ENCODE measurements around the gene CD109.
A peak's percentile ranks its signal among the peaks of the same experiment; 100 is the strongest.

Gene CD109

DNA sequence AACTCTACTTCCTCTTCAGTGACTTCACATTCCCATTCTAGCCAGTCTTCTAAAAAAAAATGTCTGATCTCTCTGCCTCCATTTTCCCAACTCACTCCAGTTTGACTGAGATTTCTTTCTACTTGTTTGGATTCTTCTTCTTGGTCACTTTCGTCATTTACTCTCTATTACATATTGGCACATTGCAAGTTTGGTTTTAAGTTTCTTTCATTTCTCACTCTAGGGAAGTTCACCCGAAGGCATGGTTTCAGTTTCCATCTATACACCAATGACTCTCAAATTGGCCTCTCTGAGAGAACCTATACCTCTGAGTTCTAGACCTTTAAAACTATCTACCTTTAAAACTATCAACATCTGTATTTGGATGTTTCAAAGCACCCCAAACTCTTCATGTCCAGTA lies 51.3 kb downstream of the CD109 start:
- DNase-seq (ENCODE audit: low spot score) = peak; percentile 34
- TF ChIP-seq, protein P1, sequence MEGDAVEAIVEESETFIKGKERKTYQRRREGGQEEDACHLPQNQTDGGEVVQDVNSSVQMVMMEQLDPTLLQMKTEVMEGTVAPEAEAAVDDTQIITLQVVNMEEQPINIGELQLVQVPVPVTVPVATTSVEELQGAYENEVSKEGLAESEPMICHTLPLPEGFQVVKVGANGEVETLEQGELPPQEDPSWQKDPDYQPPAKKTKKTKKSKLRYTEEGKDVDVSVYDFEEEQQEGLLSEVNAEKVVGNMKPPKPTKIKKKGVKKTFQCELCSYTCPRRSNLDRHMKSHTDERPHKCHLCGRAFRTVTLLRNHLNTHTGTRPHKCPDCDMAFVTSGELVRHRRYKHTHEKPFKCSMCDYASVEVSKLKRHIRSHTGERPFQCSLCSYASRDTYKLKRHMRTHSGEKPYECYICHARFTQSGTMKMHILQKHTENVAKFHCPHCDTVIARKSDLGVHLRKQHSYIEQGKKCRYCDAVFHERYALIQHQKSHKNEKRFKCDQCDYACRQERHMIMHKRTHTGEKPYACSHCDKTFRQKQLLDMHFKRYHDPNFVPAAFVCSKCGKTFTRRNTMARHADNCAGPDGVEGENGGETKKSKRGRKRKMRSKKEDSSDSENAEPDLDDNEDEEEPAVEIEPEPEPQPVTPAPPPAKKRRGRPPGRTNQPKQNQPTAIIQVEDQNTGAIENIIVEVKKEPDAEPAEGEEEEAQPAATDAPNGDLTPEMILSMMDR (IDR thresholded peaks at IDR 0.05; ENCODE audit: extremely low read depth, insufficient read depth, missing control alignments) = no peak
- in situ Hi-C loops (cut with MboI; ENCODE audit: low pct_unique_long_range_greater_than_20kb, low sequenced_read_pairs, unreplicated experiment) = loop anchor here (10.0 to 25.0 kb wide), 3 partner anchors 215 to 1468 kb away; no protein-coding TSS in a partner anchor

DNA sequence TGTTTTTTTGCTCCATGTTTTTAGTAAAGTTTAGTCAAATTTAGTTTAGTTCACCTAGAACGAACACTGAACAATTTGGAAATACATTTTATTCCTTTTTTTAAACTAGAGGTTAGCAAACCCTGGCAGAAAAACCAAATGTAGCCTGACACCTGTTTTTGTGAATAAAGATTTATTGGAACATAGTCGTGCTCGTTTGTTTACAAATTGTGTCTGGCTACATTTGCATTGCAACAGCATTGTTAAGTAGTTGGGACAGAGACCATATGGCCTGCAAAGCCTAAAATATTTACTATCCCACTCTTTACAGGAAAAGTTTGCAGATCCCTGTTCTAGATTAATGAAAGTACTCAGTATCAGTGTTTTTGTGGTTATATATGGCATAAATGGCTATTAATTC lies 56.9 kb downstream of the CD109 start:
- DNase-seq (ENCODE audit: low spot score) = no peak
- in situ Hi-C loops (cut with MboI; ENCODE audit: low pct_unique_long_range_greater_than_20kb, low sequenced_read_pairs, unreplicated experiment) = no loop called here
- TF ChIP-seq, protein P1 (IDR thresholded peaks at IDR 0.05; ENCODE audit: extremely low read depth, insufficient read depth, missing control alignments) = no peak

- DNase-seq (ENCODE audit: low spot score) = no peak
- TF ChIP-seq, protein P1 (IDR thresholded peaks at IDR 0.05; ENCODE audit: extremely low read depth, insufficient read depth, missing control alignments) = no peak
- in situ Hi-C loops (cut with MboI; ENCODE audit: low pct_unique_long_range_greater_than_20kb, low sequenced_read_pairs, unreplicated experiment) = no loop called here
Observed at GRCh38 chr6:73766040-73766439, 70.0 kb downstream of the CD109 start.

GRCh38 chr6:73768558-73768957 lies 72.6 kb downstream of the CD109 start:
- in situ Hi-C loops (cut with MboI; ENCODE audit: low pct_unique_long_range_greater_than_20kb, low sequenced_read_pairs, unreplicated experiment) = no loop called here
- DNase-seq (ENCODE audit: low spot score) = no peak
- TF ChIP-seq, protein P1 (IDR thresholded peaks at IDR 0.05; ENCODE audit: extremely low read depth, insufficient read depth, missing control alignments) = no peak

GRCh38 chr6:73769976-73770375 lies 74.0 kb downstream of the CD109 start:
- no peak for DNase-seq (ENCODE audit: low spot score)
- TF ChIP-seq, protein P1 (IDR thresholded peaks at IDR 0.05; ENCODE audit: extremely low read depth, insufficient read depth, missing control alignments) = no peak
- in situ Hi-C loops (cut with MboI; ENCODE audit: low pct_unique_long_range_greater_than_20kb, low sequenced_read_pairs, unreplicated experiment) = no loop called here

DNA sequence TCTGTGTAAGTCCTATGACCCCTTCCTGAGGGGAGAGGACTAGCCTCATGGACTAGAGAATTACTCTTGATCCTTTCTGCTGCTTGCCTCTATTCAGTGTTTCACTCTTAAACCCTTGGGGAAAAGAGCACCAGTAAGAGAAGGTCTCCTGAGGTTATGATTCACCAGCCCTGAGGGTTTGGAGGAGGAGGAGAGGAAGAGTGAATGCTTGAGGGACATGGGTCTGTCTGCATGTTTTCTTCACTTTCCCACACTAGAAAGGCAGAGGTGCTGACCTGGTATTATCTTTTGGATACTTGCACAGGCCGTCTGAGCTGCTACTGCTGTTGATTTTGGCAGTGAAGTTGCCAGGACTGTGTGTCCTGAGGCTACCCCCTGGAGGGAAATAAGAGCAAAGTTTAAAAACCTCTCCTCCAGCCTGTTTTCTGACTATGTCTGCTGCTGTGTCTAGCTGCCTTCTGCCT lies 78.3 kb downstream of the CD109 start:
- no peak for DNase-seq (ENCODE audit: low spot score)
- TF ChIP-seq, protein P1 (IDR thresholded peaks at IDR 0.05; ENCODE audit: extremely low read depth, insufficient read depth, missing control alignments) = no peak
- in situ Hi-C loops (cut with MboI; ENCODE audit: low pct_unique_long_range_greater_than_20kb, low sequenced_read_pairs, unreplicated experiment) = no loop called here

GRCh38 chr6:73779943-73780342 lies 83.9 kb downstream of the CD109 start:
- DNase-seq (ENCODE audit: low spot score) = no peak

More at GRCh38 chr6:73779943-73780342, 83.9 kb downstream of the CD109 start:
- TF ChIP-seq, protein P1 (IDR thresholded peaks at IDR 0.05; ENCODE audit: extremely low read depth, insufficient read depth, missing control alignments) = no peak
- in situ Hi-C loops (cut with MboI; ENCODE audit: low pct_unique_long_range_greater_than_20kb, low sequenced_read_pairs, unreplicated experiment) = no loop called here
